H1 (cell line): Measurements from ENCODE around the gene RETREG1. TPM values are rescaled to one million over a fixed set of nuclear protein-coding genes. Genes with fewer than 3 reads are reported as not detected.

Experiments used
- CTCF ChIA-PET: fragments of 300-600 bp; sonication (Branson Sonifier 250); formaldehyde crosslinking; loops from one replicate; lab custom pipeline; 2021; ENCODE audit not compliant: partially characterized antibody; lab: Charles Lee
- POLR2A ChIA-PET: fragments of 300-600 bp; sonication (Branson Sonifier 250); formaldehyde crosslinking; loops from one replicate; lab custom pipeline; 2021; ENCODE audit warnings: inconsistent platforms; ENCODE audit not compliant: partially characterized antibody; lab: Charles Lee
- DNase-seq, 2 experiments: peaks; one replicate each; pipeline versions ENCODE4 v3.0.0 to v3.0.0-alpha.2; 2010 to 2022; ENCODE audit warnings: low spot score in 2 of 2, low read depth in 1 of 2, mixed read lengths in 1 of 2
- FAIRE-seq: peaks from 2 replicates; lab custom pipeline; 2011; peaks lifted over from hg19 to GRCh38; lab: Jason Lieb, UNC
- H2AFZ ChIP-seq: 2 replicates; pipeline ENCODE4 v1.8.1; 2012; ENCODE audit warnings: low read length, inconsistent platforms
- H2AK5ac ChIP-seq: 2 replicates; pipeline ENCODE4 v1.6.1; 2013; ENCODE audit warnings: low read depth, low read length
- H2BK120ac ChIP-seq: replicated peaks from 2 replicates; pipeline ENCODE3; 2013; ENCODE audit warnings: low read depth, low read length, inconsistent platforms
- H2BK12ac ChIP-seq: 2 replicates; pipeline ENCODE4 v1.6.1; 2013; ENCODE audit warnings: low read depth, low read length
- H2BK15ac ChIP-seq: 2 replicates; pipeline ENCODE4 v1.6.1; 2013; ENCODE audit warnings: low read length
- H2BK20ac ChIP-seq: 2 replicates; pipeline ENCODE4 v1.6.1; 2013; ENCODE audit warnings: low read length
- H2BK5ac ChIP-seq: 2 replicates; pipeline ENCODE4 v1.6.1; 2013; ENCODE audit warnings: low read depth, low read length
- H3K14ac ChIP-seq: 2 replicates; pipeline ENCODE4 v1.6.1; 2013; ENCODE audit warnings: inconsistent platforms; ENCODE audit not compliant: insufficient read length
- H3K18ac ChIP-seq: 2 replicates; pipeline ENCODE4 v1.6.1; 2013; ENCODE audit warnings: low read length; ENCODE audit errors: extremely low read depth
- H3K23ac ChIP-seq: 2 replicates; pipeline ENCODE4 v1.6.1; 2013; ENCODE audit warnings: inconsistent platforms; ENCODE audit not compliant: insufficient read length
- H3K23me2 ChIP-seq: 2 replicates; pipeline ENCODE4 v1.6.1; 2013; ENCODE audit warnings: low read depth, low read length
- H3K27ac ChIP-seq: 2 replicates; pipeline ENCODE4 v1.6.1; 2011; ENCODE audit warnings: low read depth, low read length, inconsistent platforms
- H3K27me3 ChIP-seq, 4 experiments: replicated peaks in 1 of 4; 1 replicate in 1 of 4; 2 replicates in 3 of 4; pipeline versions ENCODE4 v1.6.1 to v1.8.1; 2011 to 2013; ENCODE audit warnings: low read length in 3 of 4, mild to moderate bottlenecking in 3 of 4, inconsistent platforms in 2 of 4, mixed read lengths in 2 of 4, moderate library complexity in 1 of 4; ENCODE audit not compliant: control insufficient read depth in 3 of 4, insufficient read depth in 3 of 4; ENCODE audit errors: extremely low read depth in 1 of 4
- H3K36me3 ChIP-seq, 4 experiments: 2 replicates each; pipeline versions ENCODE4 v1.6.1 to v1.8.1; 2011 to 2013; ENCODE audit warnings: mild to moderate bottlenecking in 4 of 4, low read length in 3 of 4, moderate library complexity in 2 of 4, control low read depth in 1 of 4, inconsistent platforms in 1 of 4; ENCODE audit not compliant: insufficient read depth in 4 of 4, control insufficient read depth in 2 of 4
- H3K4ac ChIP-seq: replicated peaks from 2 replicates; pipeline ENCODE3; 2013; ENCODE audit warnings: low read length, low read depth, mixed read lengths, inconsistent platforms; ENCODE audit not compliant: insufficient read length
- H3K4me1 ChIP-seq, 4 experiments: replicated peaks in 1 of 4; 1 replicate in 1 of 4; 2 replicates in 3 of 4; pipeline versions ENCODE4 v1.6.1 to v1.8.1; 2011 to 2013; ENCODE audit warnings: low read length in 3 of 4, inconsistent platforms in 2 of 4, mixed read lengths in 1 of 4; ENCODE audit not compliant: insufficient read depth in 4 of 4, control insufficient read depth in 3 of 4
- H3K4me2 ChIP-seq, 2 experiments: 2 replicates each; pipeline versions ENCODE4 v1.6.1 to v1.8.1; 2011 to 2013; ENCODE audit warnings: low read depth in 2 of 2, low read length in 2 of 2, control low read depth in 1 of 2, inconsistent platforms in 1 of 2, mild to moderate bottlenecking in 1 of 2; ENCODE audit not compliant: insufficient read depth in 1 of 2
- H3K4me3 ChIP-seq, 4 experiments: fragments of 200-600, 300-600 bp in 1 of 4; sonication (generic), shearing (Covaris generic), sonication (Bioruptor Twin) in 1 of 4; 2 replicates each; pipeline versions ENCODE4 v1.5.1 to v1.8.1; 2011 to 2016; ENCODE audit warnings: low read length in 4 of 4, low read depth in 3 of 4, control low read depth in 2 of 4, inconsistent platforms in 2 of 4, mild to moderate bottlenecking in 2 of 4, mixed read lengths in 1 of 4, moderate library complexity in 1 of 4; ENCODE audit not compliant: insufficient read depth in 2 of 4; ENCODE audit errors: extremely low read depth in 1 of 4
- H3K56ac ChIP-seq: replicated peaks from 2 replicates; pipeline ENCODE3; 2013; ENCODE audit warnings: low read depth, mild to moderate bottlenecking, mixed read lengths, low read length, inconsistent platforms; ENCODE audit not compliant: insufficient read length
- H3K79me1 ChIP-seq: 2 replicates; pipeline ENCODE4 v1.6.1; 2013; ENCODE audit warnings: low read depth, low read length, control low read depth
- H3K79me2 ChIP-seq, 2 experiments: 2 replicates each; pipeline versions ENCODE4 v1.6.1 to v1.8.1; 2012 to 2013; ENCODE audit warnings: low read length in 2 of 2, mild to moderate bottlenecking in 2 of 2, inconsistent platforms in 1 of 2; ENCODE audit not compliant: insufficient read depth in 2 of 2, control insufficient read depth in 1 of 2
- H3K9ac ChIP-seq, 4 experiments: replicated peaks in 1 of 4; 1 replicate in 1 of 4; 2 replicates in 3 of 4; pipeline versions ENCODE4 v1.6.1 to v1.8.1; 2011 to 2013; ENCODE audit warnings: low read depth in 3 of 4, low read length in 3 of 4, control low read depth in 2 of 4, mild to moderate bottlenecking in 2 of 4, moderate library complexity in 2 of 4, inconsistent platforms in 1 of 4; ENCODE audit errors: extremely low read depth in 1 of 4
- H3K9me3 ChIP-seq, 2 experiments: 2 replicates each; pipeline versions ENCODE4 v1.6.1 to v1.8.1; 2012 to 2013; ENCODE audit warnings: mild to moderate bottlenecking in 2 of 2, moderate library complexity in 2 of 2, control low read depth in 1 of 2, inconsistent platforms in 1 of 2, low read depth in 1 of 2, low read length in 1 of 2, mixed read lengths in 1 of 2; ENCODE audit not compliant: insufficient read depth in 2 of 2
- H4K20me1 ChIP-seq, 2 experiments: replicated peaks in 1 of 2; 2 replicates each; pipeline versions ENCODE3 to v1.8.1; 2011 to 2013; ENCODE audit warnings: inconsistent platforms in 2 of 2, low read length in 2 of 2, mild to moderate bottlenecking in 1 of 2; ENCODE audit not compliant: insufficient read depth in 2 of 2, control insufficient read depth in 1 of 2
- H4K5ac ChIP-seq: 2 replicates; pipeline ENCODE4 v1.6.1; 2013; ENCODE audit warnings: low read length, low read depth, mixed read lengths, inconsistent platforms; ENCODE audit not compliant: insufficient read length
- H4K8ac ChIP-seq: 2 replicates; pipeline ENCODE4 v1.8.0; 2013; ENCODE audit warnings: mild to moderate bottlenecking, moderate library complexity, low read length, inconsistent platforms; ENCODE audit not compliant: insufficient read depth; ENCODE audit errors: extremely low read depth
- H4K91ac ChIP-seq: replicated peaks from 2 replicates; pipeline ENCODE3; 2013; ENCODE audit warnings: low read length, mixed read lengths, inconsistent platforms; ENCODE audit not compliant: insufficient read length
- BACH1 ChIP-seq: IDR thresholded peaks from 2 replicates; pipeline ENCODE4 v1.6.1; 2012; ENCODE audit warnings: low read length, improper control_type of control experiment
- BRCA1 ChIP-seq: IDR thresholded peaks from 2 replicates; pipeline ENCODE4 v1.6.1; 2012; ENCODE audit warnings: low read depth, low read length, improper control_type of control experiment
- EP300 ChIP-seq, 2 experiments: IDR thresholded peaks; 1 replicate in 1 of 2; 2 replicates in 1 of 2; pipeline ENCODE4 v1.6.1; 2011 to 2012; ENCODE audit warnings: low read depth in 2 of 2, low read length in 2 of 2, mild to moderate bottlenecking in 2 of 2, borderline replicate concordance in 1 of 2, inconsistent platforms in 1 of 2, moderate library complexity in 1 of 2
- POLR2A ChIP-seq, 2 experiments: IDR thresholded peaks; 1 replicate in 1 of 2; 2 replicates in 1 of 2; pipeline ENCODE4 v1.6.1; 2011; ENCODE audit warnings: low read depth in 2 of 2, low read length in 2 of 2, mild to moderate bottlenecking in 2 of 2; ENCODE audit errors: control extremely low read depth in 1 of 2
- POLR2AphosphoS5 ChIP-seq: IDR thresholded peaks from 2 replicates; pipeline ENCODE4 v1.6.1; 2011; ENCODE audit warnings: low read depth, low read length
- SUZ12 ChIP-seq: fragments of 200-600 bp; sonication (generic); IDR thresholded peaks from 2 replicates; pipeline ENCODE4 v1.6.1; 2012; ENCODE audit warnings: mild to moderate bottlenecking, inconsistent platforms, low read length, moderate library complexity, mixed read lengths
- TBP ChIP-seq: IDR thresholded peaks from 2 replicates; pipeline ENCODE4 v1.6.1; 2011; ENCODE audit warnings: low read depth, low read length, improper control_type of control experiment
- WGBS, 2 experiments: shearing (Covaris generic) in 1 of 2; methylation state at CpG; one replicate each; pipeline versions ENCODE4 v1.1.6 to v1.1.7; 2013 to 2015; ENCODE audit warnings: low lambda C conversion rate in 2 of 2, mixed read lengths in 2 of 2, inconsistent platforms in 1 of 2, low coverage in 1 of 2, missing lambda C conversion rate in 1 of 2; ENCODE audit not compliant: insufficient replicate concordance in 2 of 2, insufficient coverage in 1 of 2, insufficient read length in 1 of 2; ENCODE audit errors: extremely low coverage in 1 of 2, missing lambda C conversion rate in 1 of 2; 5-methylcytosine and 5-hydroxymethylcytosine counted together
- polyA plus RNA-seq, 7 experiments: library from polyadenylated mRNA; depleted of rRNA in 3 of 7; stranded (reverse) in 5 of 7; unstranded in 2 of 7; fragments of >200 nt in 5 of 7; fragments of 200-250 nt in 2 of 7; gene quantifications; 1 replicate in 5 of 7; 2 replicates in 1 of 7; 4 replicates in 1 of 7; pipeline versions ENCODE4 v1.2.1 to v1.2.3, GENCODE V29; 2011 to 2013; ENCODE audit warnings: missing spikeins in 2 of 7, mixed read lengths in 2 of 7
- total RNA-seq: library from RNA; stranded (reverse); fragmentation: NEBNext Ultra II Directional; extraction: Animal tissue kit (Norgen Biotek cat#: 25700); gene quantifications from 2 replicates; pipeline ENCODE4 v1.2.1, GENCODE V29; 2021

Gene RETREG1
- total and polyA plus RNA-seq, 2 of the 8 experiments (the other 6 are each of a cell fraction or from before 2014, with no cell fraction given), result 0.62 to 1.9 TPM

DNA sequence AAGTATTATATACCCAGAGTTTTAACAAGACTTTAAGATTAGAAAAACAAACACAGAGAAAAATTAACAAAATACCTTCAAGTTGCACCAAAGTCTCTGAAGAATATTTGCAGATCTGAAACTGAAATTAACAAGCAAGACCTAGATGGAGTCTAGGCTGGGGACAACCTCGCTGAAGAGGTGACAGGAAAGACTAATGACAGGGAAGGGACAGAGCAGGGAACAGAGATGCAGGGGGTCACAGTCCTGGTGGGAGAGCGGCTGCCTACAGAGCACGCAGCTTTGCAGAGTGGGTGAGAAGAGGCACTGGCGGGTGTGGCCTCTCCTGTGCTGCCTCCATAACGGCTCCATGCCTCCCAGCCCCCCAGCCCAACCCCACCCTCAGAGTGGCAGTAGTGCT, 13.5 kb downstream of the RETREG1 start:
- Histone ChIP-seq H3K9ac (no peak overlapping the region), H2BK5ac (no peak overlapping the region), H4K20me1 (no peaks in the 10 kb centered on the region), H2BK15ac (no peak overlapping the region), H3K4me1 (no peaks in the 10 kb centered on the region), H2BK12ac (peak overlapping the region; percentile 27; the same call in 1 of the 2 replicates), H3K9me3 (no peaks in the 10 kb centered on the region), H3K27ac (no peak overlapping the region), H3K56ac (no peak overlapping the region), H3K4me3 (no peak overlapping the region), H2AK5ac (no peak overlapping the region), H2BK120ac (no peak overlapping the region), H3K18ac (no peak overlapping the region), H4K91ac (no peak overlapping the region), H3K23me2 (no peaks in the 10 kb centered on the region), H3K14ac (no peak overlapping the region), H3K4me2 (no peak overlapping the region), H2AFZ (no peak overlapping the region), H3K79me2 (no peaks in the 10 kb centered on the region), H3K36me3 (no peaks in the 10 kb centered on the region)
- CTCF ChIA-PET, result interaction anchor here (0.6 to 2.5 kb wide), 2 partner anchors 18 to 51 kb away, joined by 3 to 15 read pairs; no protein-coding TSS in a partner anchor
- no peak for DNase-seq
- WGBS, 2 experiments, result 81% methylated on average over 5 of the region's 5 CpGs; no CpG with 5 or more reads in 1 of the 2 experiments
- TF ChIP-seq SUZ12 (no peak), POLR2AphosphoS5 (no peak), BACH1 (no peak), POLR2A (IDR thresholded peaks at IDR 0.05; ENCODE audit: control extremely low read depth in 1 of 2, low read depth in 2 of 2, low read length in 2 of 2) (no peak), EP300 (IDR thresholded peaks at IDR 0.05; ENCODE audit: borderline replicate concordance in 1 of 2, low read depth in 2 of 2, low read length in 2 of 2) (no peak), BRCA1 (no peak), TBP (no peak)
- TF ChIP-seq, all 59 proteins: peak for 0
- no peaks in the 10 kb centered on the region for H3K79me1 ChIP-seq
- no peaks in the 10 kb centered on the region for H3K27me3 ChIP-seq
- no peak overlapping the region for H4K5ac ChIP-seq
- POLR2A ChIA-PET, result no interaction called here
- H3K4ac ChIP-seq, result no peak overlapping the region
- FAIRE-seq, result no peak
- no peak overlapping the region for H2BK20ac ChIP-seq
- H4K8ac ChIP-seq, result no peak overlapping the region
- H3K23ac ChIP-seq, result no peak overlapping the region
